HepG2 (cell line): ENCODE measurements around the gene MOK. TPM values are rescaled to one million over a fixed set of nuclear protein-coding genes. Genes with fewer than 3 reads are reported as not detected.

Experiments
- AKAP8 ChIP-seq: sonication (generic); formaldehyde crosslinking; IDR thresholded peaks from 2 replicates; pipeline ENCODE4 v1.5.1; 2020; ENCODE audit warnings: mild to moderate bottlenecking, missing genetic modification reagents
- ATF3 ChIP-seq: sonication (generic); formaldehyde crosslinking; IDR thresholded peaks from 2 replicates; pipeline ENCODE4 v1.4.0; 2020; ENCODE audit warnings: missing genetic modification reagents
- CBFB ChIP-seq: sonication (generic); formaldehyde crosslinking; IDR thresholded peaks from 2 replicates; pipeline ENCODE4 v1.4.0; 2020; ENCODE audit warnings: missing genetic modification reagents
- E2F2 ChIP-seq: sonication (generic); formaldehyde crosslinking; IDR thresholded peaks from 2 replicates; pipeline ENCODE4 v1.4.0; 2020; ENCODE audit warnings: missing genetic modification reagents, borderline replicate concordance
- KDM4B ChIP-seq: sonication (generic); formaldehyde crosslinking; IDR thresholded peaks from 2 replicates; pipeline ENCODE4 v1.4.0; 2020; ENCODE audit warnings: missing genetic modification reagents
- NCOR1 ChIP-seq: fragments of 200-600 bp; sonication (generic); IDR thresholded peaks from 2 replicates; pipeline ENCODE4 v1.7.0; 2017; ENCODE audit warnings: antibody characterized with exemption, low read length, borderline replicate concordance
- PPARG ChIP-seq: conservative IDR thresholded peaks from 2 replicates; pipeline ENCODE4 v1.6.1; 2016; ENCODE audit warnings: missing biosample characterization, missing genetic modification reagents
- REXO4 ChIP-seq: sonication (generic); formaldehyde crosslinking; IDR thresholded peaks from 2 replicates; pipeline ENCODE4 v1.8.0; 2022; ENCODE audit warnings: missing genetic modification reagents, mild to moderate bottlenecking, borderline replicate concordance
- RFX1 ChIP-seq: fragments of 450-650 bp; IDR thresholded peaks from 2 replicates; pipeline ENCODE4 v1.6.1; 2017
- RFX3 ChIP-seq: IDR thresholded peaks from 2 replicates; pipeline ENCODE4 v1.6.1; 2016; ENCODE audit warnings: missing biosample characterization, missing genetic modification reagents
- SIN3B ChIP-seq: fragments of 150-350 bp; IDR thresholded peaks from 2 replicates; pipeline ENCODE4 v1.6.1; 2014; ENCODE audit warnings: low read length
- SMARCE1 ChIP-seq: fragments of 450-650 bp; IDR thresholded peaks from 2 replicates; pipeline ENCODE4 v1.6.1; 2017; ENCODE audit warnings: borderline replicate concordance
- TFE3 ChIP-seq: IDR thresholded peaks from 2 replicates; pipeline ENCODE4 v1.6.1; 2016
- ZNF572 ChIP-seq: sonication (generic); formaldehyde crosslinking; IDR thresholded peaks from 2 replicates; pipeline ENCODE4 v1.5.1; 2020; ENCODE audit warnings: mild to moderate bottlenecking, missing genetic modification reagents
- ZNF589 ChIP-seq: sonication (generic); formaldehyde crosslinking; conservative IDR thresholded peaks from 2 replicates; pipeline ENCODE4 v1.8.0; 2022; ENCODE audit warnings: mild to moderate bottlenecking, moderate library complexity, missing genetic modification reagents
- ZNF674 ChIP-seq: sonication (generic); formaldehyde crosslinking; IDR thresholded peaks from 2 replicates; pipeline ENCODE4 v1.5.0; 2020; ENCODE audit warnings: low read depth, mild to moderate bottlenecking, missing genetic modification reagents
- ZNF709 ChIP-seq: sonication (generic); formaldehyde crosslinking; IDR thresholded peaks from 2 replicates; pipeline ENCODE4 v1.5.0; 2020; ENCODE audit warnings: mild to moderate bottlenecking, missing genetic modification reagents
- ZSCAN21 ChIP-seq: sonication (generic); formaldehyde crosslinking; IDR thresholded peaks from 2 replicates; pipeline ENCODE4 v1.8.0; 2022; ENCODE audit warnings: mild to moderate bottlenecking, missing genetic modification reagents, moderate library complexity, borderline replicate concordance
- ZSCAN22 ChIP-seq: sonication (generic); formaldehyde crosslinking; IDR thresholded peaks from 2 replicates; pipeline ENCODE4 v1.4.0; 2020; ENCODE audit warnings: mild to moderate bottlenecking, missing genetic modification reagents
- ZSCAN9 ChIP-seq: IDR thresholded peaks from 2 replicates; pipeline ENCODE4 v1.6.1; 2016; ENCODE audit warnings: borderline replicate concordance
- polyA plus RNA-seq, 8 experiments: library from polyadenylated mRNA; depleted of rRNA in 3 of 8; stranded (reverse) in 7 of 8; unstranded in 1 of 8; fragments of >200 nt; fragmentation: Illumina TruSeq in 4 of 8; extraction: Trizol in 4 of 8; gene quantifications; 2 replicates each; pipeline versions ENCODE4 v1.2.1 to v1.2.3, GENCODE V29; 2011 to 2016; ENCODE audit warnings: low read depth in 4 of 8, missing spikeins in 1 of 8, mixed read lengths in 1 of 8; ENCODE audit not compliant: insufficient read depth in 1 of 8
- total RNA-seq, 5 experiments: library from RNA; depleted of rRNA; stranded (reverse); fragments of >200 nt; fragmentation: Illumina TruSeq; extraction: Trizol; gene quantifications; 2 replicates each; pipeline ENCODE4 v1.2.3, GENCODE V29; 2016; ENCODE audit warnings: low read depth in 1 of 5
- TF ChIP-seq, protein P1 (sequence below): sonication (generic); formaldehyde crosslinking; IDR thresholded peaks from 2 replicates; pipeline ENCODE4 v1.5.0; 2020; ENCODE audit warnings: missing genetic modification reagents, mild to moderate bottlenecking, borderline replicate concordance
- TF ChIP-seq, protein P2 (sequence below): sonication (generic); formaldehyde crosslinking; IDR thresholded peaks from 2 replicates; pipeline ENCODE4 v1.5.0; 2020; ENCODE audit warnings: missing genetic modification reagents
- TF ChIP-seq, protein P3 (sequence below): sonication (generic); formaldehyde crosslinking; conservative IDR thresholded peaks from 2 replicates; pipeline ENCODE4 v1.8.0; 2022; ENCODE audit warnings: missing genetic modification reagents

MOK gene
- total and polyA plus RNA-seq, 2 of the 13 experiments (the other 11 are each of a cell fraction or from before 2014, with no cell fraction given) = 15.3 to 16.9 TPM

GRCh38 chr14:102235275-102235897 is 69.6 kb downstream of the MOK start (continued):
- TF ChIP-seq TFE3 (CRISPR knock-in tag) (no peak), ZNF589 (CRISPR knock-in tag) (no peak), ZNF709 (CRISPR knock-in tag) (0 out of 2 replicates have a peak, but pooled peaks have one; percentile 33), REXO4 (CRISPR knock-in tag) (no peak), E2F2 (CRISPR knock-in tag) (no peak), SMARCE1 (no peak), ZSCAN9 (CRISPR knock-in tag) (0 out of 2 replicates have a peak, but pooled peaks have one; percentile 32), KDM4B (CRISPR knock-in tag) (0 out of 2 replicates have a peak, but pooled peaks have one; percentile 51), SIN3B (no peak), ZSCAN21 (no peak), ZNF674 (CRISPR knock-in tag) (no peak), NCOR1 (no peak), RFX3 (CRISPR knock-in tag) (no peak), RFX1 (no peak), ATF3 (CRISPR knock-in tag) (no peak), ZNF572 (no peak), ZSCAN22 (CRISPR knock-in tag) (no peak), PPARG (CRISPR knock-in tag) (no peak), AKAP8 (no peak), CBFB (no peak)
- TF ChIP-seq, protein P1, sequence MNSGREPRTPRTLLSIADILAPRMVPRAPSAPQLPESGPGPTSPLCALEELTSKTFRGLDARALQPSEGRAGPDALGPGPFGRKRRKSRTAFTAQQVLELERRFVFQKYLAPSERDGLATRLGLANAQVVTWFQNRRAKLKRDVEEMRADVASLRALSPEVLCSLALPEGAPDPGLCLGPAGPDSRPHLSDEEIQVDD = no peak
- TF ChIP-seq, protein P2, sequence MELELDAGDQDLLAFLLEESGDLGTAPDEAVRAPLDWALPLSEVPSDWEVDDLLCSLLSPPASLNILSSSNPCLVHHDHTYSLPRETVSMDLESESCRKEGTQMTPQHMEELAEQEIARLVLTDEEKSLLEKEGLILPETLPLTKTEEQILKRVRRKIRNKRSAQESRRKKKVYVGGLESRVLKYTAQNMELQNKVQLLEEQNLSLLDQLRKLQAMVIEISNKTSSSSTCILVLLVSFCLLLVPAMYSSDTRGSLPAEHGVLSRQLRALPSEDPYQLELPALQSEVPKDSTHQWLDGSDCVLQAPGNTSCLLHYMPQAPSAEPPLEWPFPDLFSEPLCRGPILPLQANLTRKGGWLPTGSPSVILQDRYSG (CRISPR knock-in tag) = no peak
- TF ChIP-seq, protein P3, sequence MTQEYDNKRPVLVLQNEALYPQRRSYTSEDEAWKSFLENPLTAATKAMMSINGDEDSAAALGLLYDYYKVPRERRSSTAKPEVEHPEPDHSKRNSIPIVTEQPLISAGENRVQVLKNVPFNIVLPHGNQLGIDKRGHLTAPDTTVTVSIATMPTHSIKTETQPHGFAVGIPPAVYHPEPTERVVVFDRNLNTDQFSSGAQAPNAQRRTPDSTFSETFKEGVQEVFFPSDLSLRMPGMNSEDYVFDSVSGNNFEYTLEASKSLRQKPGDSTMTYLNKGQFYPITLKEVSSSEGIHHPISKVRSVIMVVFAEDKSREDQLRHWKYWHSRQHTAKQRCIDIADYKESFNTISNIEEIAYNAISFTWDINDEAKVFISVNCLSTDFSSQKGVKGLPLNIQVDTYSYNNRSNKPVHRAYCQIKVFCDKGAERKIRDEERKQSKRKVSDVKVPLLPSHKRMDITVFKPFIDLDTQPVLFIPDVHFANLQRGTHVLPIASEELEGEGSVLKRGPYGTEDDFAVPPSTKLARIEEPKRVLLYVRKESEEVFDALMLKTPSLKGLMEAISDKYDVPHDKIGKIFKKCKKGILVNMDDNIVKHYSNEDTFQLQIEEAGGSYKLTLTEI (CRISPR knock-in tag) = no peak
